Stimulated activated CD4-positive, alpha-beta T cell treated with anti-CD3 and anti-CD28 coated beads, Interleukin-4, amount 100 ng/mL, for 48 hours (primary cell): ENCODE measurements around the gene VPS35.

Experiments
- DNase-seq, 2 donors: peaks; one replicate each; pipeline ENCODE4 v3.0.0-alpha.2; 2020; ENCODE audit warnings: low read depth in 2 of 2

VPS35 gene

GRCh38 chr16:46688654-46689364 is at the start of gene VPS35:
Gene VPS35, minus strand, starts transcription at chr16:46689178. Its CDS starts 45 bp downstream, at chr16:46689133.
- DNase-seq: peak; percentile 99 to 100

GRCh38 chr16:46737621-46738214 is 48.7 kb upstream of the VPS35 start:
- no peak for DNase-seq

- DNase-seq: no peak
These were observed 47.7 kb upstream of the VPS35 start for GRCh38 chr16:46736695-46737094.

- no peak for DNase-seq
These were observed 44.4 kb upstream of the VPS35 start for GRCh38 chr16:46733319-46733830.

- DNase-seq: no peak
These were observed 43.6 kb upstream of the VPS35 start for GRCh38 chr16:46732561-46732960.

GRCh38 chr16:46731691-46732555 is 42.9 kb upstream of the VPS35 start:
- DNase-seq: no peak

GRCh38 chr16:46730801-46731690 is 42.1 kb upstream of the VPS35 start:
- DNase-seq: no peak

- no peak for DNase-seq
These were observed 41.1 kb upstream of the VPS35 start for GRCh38 chr16:46730126-46730525.

GRCh38 chr16:46729326-46729995 is 40.5 kb upstream of the VPS35 start:
- no peak for DNase-seq

- no peak for DNase-seq
These were observed 39.8 kb upstream of the VPS35 start for GRCh38 chr16:46728806-46729205.

GRCh38 chr16:46727630-46728029 is 38.7 kb upstream of the VPS35 start:
- DNase-seq: no peak

- no peak for DNase-seq
These were observed 38.2 kb upstream of the VPS35 start for GRCh38 chr16:46727184-46727583.

- no peak for DNase-seq
These were observed 32.9 kb upstream of the VPS35 start for GRCh38 chr16:46721885-46722284.

GRCh38 chr16:46720619-46721018 is 31.6 kb upstream of the VPS35 start:
- no peak for DNase-seq

- DNase-seq: no peak
These were observed 30.6 kb upstream of the VPS35 start for GRCh38 chr16:46719528-46719927.

- DNase-seq: no peak
These were observed 29.2 kb upstream of the VPS35 start for GRCh38 chr16:46718214-46718613.

- DNase-seq: no peak
These were observed 28.7 kb upstream of the VPS35 start for GRCh38 chr16:46717692-46718091.

GRCh38 chr16:46715769-46716305 is 26.9 kb upstream of the VPS35 start:
- no peak for DNase-seq

- DNase-seq: no peak
These were observed 26.0 kb upstream of the VPS35 start for GRCh38 chr16:46714797-46715591.

GRCh38 chr16:46713634-46714033 is 24.7 kb upstream of the VPS35 start:
- DNase-seq: no peak
